ENCODE measurements around the gene FHL3.
"Not testable (repeated sequence)": the region's sequence is repeated elsewhere in the genome, so short reads cannot be mapped to it uniquely, and the experiment has no call there.

Gene FHL3

DNA sequence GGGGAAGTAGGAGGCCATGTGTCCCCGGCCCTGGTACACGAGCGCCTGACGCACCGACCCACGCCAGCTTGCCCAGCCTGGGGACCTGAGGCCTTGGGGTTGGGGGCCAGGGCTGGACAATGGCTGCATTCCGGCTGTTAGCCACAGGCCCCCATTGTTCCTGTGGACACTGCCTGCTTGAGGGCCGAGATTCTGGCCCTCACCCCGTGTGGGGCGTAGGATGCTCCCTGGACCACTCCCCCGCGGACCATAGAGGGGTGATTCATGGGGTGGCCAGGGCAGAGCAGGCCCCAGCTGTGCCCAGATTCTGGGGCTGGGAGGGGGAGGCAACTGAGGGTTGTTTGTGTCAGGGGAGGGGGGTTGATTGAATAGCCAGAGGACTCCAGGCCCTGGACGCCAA lies 29.6 kb upstream of the FHL3 start:
- DNase-seq = no peak

DNA sequence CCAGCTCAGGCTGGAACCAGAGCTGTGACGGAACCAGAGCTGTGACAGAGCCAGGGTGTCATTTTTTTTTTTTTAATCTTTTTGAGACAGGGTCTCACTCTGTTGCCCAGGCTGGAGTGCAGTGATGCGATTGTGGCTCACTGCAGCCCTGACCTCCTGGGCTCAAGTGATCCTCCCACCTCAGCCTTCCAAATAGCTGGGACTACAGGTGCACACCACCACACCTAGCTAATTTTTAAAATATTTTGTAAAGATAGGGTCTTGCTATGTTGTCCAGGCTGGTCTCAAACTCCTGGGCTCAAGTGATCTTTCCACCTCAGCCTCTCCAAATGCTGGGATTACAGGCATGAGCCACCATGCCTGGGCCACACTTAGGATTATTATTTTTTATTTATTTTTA lies 27.7 kb upstream of the FHL3 start:
- DNase-seq = not testable (repeated sequence)

- DNase-seq = no peak
Measured at GRCh38 chr1:38031513-38031866, 26.2 kb upstream of the FHL3 start.

DNA sequence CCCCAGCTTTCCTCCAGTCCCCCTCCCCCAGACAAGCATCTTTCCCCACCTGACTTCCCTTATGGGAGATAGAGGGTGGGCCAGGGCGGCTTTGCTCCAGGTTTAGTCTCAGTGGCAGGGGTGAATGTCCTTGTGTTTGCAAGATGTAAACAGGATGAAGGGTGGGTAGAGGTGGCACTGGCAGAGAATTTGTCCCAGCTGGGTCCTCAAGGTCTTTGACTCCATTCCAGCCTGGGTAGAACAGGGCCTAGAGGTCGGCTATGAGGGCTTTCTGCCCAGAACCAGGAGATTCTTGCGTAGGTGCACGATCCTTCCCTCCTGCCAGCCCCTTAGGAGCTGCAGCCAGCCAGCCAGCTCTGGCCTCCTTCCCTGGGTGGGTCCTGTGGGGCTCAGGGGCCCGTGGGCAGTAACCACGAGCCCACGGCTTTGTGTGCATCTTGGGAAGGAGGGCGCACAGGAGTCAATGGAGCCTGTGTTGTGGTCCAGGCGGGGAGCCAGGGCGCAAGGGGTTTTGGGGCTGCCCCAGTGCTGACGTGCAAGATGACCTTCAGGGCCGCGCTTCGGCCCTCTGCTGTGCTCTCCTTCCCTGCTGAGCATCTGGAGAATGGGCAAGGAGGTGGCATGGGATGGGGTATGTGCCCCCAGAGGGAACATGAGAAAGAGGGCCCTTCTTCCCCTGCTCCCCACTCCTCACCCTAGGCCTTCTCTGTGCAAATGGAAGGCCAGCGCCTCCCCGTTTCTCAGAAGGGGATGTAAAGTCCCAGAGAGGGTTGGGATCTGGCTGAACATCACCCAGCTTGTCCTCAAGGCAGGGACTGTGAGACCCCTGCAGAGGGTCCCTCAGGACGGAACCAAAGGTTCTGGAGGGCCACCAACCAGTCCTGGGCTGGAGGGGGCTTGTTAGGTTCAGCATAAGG lies 25.5 kb upstream of the FHL3 start:
- DNase-seq = no peak

DNA sequence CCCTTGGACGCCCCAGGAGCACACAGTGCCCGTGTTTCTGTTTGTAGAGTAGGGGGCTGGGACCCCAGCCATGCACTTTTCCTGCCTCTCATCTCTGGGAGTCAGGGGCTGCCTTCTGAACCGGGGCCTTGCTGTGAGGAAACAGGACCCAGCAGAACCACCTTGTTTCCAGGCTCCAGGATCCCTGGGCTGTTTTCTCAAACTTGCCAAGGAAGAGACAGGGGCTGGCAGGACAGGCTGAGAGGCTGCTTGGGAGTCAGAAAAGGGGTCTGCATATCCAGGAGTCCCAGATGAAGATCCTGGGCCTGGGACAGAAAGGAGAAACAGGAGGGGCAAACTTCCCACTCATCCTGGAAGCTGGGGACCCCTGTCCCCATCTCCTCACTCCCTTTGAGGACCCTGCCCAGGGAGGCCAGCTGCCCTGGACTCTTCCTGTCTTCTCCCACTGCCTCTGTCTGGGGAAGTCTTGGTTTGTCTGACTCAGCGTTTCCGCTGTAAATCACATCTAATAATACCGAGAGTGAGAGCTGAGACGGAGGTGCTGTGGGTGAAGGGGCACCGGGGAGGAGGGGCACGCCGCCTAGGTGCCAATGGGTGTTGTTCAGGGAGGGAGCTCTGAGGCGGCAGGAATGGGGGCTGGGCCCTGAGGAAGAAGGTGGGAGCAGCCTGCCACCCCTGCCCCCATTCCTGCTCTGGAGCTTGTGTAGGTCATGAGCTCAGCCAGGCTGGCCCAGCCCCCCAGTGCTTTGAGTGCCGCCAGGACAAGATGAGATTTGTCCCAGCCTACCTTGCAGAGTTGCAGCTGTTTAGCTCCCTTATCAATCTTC lies 24.6 kb upstream of the FHL3 start:
- peak in 4 of 14 donors; percentile 10 to 15 (median 12) for DNase-seq

GRCh38 chr1:38029081-38029681 lies 23.9 kb upstream of the FHL3 start:
- DNase-seq = no peak

DNA sequence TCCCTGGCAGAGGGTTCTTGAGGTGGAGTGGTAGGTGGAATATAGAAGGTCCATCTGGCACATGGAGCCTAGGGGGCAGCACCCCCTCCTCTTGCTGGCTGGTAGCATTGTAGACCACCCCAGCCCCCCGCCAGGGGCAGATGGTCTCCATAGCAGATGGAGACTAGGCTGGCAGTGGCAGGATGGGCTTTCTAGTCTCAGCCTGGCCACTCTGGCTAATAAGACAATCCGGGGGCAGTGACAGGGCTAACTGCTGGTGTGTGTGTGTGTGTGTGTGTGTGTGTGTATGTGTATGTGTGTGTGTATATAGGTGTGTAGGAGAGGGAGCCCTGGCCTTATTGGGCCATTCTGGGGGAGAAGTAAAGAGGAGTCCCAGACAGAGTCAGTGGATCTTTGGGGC lies 23.4 kb upstream of the FHL3 start:
- DNase-seq = no peak

GRCh38 chr1:38028105-38028591 lies 22.8 kb upstream of the FHL3 start:
- no peak for DNase-seq

GRCh38 chr1:38027201-38028104 lies 22.1 kb upstream of the FHL3 start:
- no peak for DNase-seq

- peak in 3 of 14 donors; percentile 10 to 46 (median 17) for DNase-seq
Measured at GRCh38 chr1:38026592-38027200, 21.4 kb upstream of the FHL3 start.

DNA sequence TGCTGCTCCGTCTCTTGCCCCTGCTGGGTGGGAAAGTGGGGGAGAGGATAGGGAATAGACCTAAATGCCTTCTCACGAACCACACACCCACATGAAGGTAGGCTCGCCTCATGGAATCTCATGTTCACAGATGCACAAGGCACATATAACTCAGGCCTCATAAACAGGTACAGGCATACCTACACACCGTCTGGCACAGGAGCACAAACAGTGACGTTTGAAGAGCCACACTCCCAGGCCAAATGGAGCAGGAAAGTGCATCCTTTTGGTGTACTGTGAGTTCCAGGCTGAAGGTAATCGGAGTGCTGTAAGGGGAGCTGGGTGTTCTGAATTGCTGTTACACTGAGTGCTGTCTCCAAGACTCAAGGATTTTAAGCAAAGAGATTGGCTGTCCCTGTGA lies 20.4 kb upstream of the FHL3 start:
- no peak for DNase-seq

DNA sequence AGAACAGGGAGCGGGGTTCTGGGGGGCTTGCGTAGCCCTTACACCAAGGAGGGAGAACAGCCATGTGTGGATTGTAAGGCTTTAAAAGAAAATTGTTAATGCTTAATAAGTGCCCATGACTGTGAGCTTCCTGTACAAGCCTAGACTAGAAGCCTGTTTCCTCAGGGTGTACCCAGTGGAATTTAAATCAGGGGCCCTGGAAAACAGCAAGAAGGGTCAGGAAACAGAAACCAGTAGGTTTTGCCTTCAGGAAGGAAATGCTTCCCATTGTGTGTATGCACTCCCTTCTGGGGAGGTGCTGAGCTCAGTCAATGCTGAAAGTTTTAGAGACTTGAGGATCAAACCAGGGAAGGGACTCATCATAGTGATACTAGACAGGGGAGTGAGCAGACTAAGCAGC lies 19.9 kb upstream of the FHL3 start:
- no peak for DNase-seq

GRCh38 chr1:38022810-38023209 lies 17.5 kb upstream of the FHL3 start:
- no peak for DNase-seq

DNA sequence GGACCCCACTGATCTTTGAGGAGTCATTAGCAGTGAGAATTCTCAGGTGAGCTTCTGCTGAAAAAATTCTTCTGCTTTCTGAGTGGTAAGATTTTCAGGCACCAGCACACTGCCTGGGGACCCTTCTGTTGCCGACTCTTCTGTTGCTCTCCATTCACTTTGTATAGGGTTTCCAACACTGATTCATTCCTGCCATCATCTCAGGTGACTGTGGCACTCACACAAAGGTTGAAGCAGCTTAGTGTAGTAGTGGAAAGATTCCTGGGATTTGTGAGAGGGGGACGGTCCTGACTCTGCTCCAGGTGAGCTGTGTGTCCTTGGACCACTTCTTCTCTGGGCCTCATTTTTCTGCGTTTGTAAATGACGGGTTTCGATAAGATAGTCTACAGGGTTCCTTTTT lies 16.7 kb upstream of the FHL3 start:
- no peak for DNase-seq

GRCh38 chr1:38020396-38020795 lies 15.1 kb upstream of the FHL3 start:
- DNase-seq = no peak

GRCh38 chr1:38018864-38019343 lies 13.6 kb upstream of the FHL3 start:
- no peak for DNase-seq

DNA sequence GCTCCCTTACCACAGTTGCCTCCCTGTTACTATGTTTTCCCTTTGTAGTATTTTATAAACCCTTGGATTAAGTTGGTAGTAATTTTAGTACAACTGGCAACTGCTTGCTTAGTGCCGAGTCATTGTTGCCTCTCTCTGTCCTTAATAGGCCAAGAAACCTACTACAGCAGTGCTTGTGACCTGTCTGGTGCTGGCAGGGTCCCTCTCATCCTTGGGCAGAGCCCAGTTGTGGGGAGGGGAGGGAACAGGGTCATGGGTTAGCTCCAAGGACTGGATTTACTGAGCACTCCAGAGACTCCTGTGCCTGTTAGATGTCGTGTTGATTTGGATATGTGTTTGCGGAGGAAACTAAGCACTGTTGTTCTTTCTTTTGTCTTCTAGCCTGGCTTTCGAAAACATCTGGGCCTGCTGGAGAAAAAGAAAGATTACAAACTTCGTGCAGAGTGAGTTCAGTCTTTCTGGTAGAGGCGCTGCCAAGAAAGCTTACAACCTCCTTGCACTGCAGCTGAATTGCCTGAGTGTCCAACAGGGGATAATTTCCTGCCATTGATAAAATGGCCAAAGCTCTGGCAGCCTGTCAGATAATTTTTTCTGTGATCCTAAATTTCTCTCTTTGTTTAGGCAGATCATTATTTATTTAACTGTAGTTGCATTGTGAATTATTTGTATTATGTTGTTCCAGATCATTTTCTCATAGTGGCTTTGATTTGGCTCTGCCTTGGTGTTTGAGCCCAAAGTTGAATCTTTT lies 10.8 kb upstream of the FHL3 start:
- peak in 3 of 14 donors; percentile 14 to 17 (median 16) for DNase-seq

DNA sequence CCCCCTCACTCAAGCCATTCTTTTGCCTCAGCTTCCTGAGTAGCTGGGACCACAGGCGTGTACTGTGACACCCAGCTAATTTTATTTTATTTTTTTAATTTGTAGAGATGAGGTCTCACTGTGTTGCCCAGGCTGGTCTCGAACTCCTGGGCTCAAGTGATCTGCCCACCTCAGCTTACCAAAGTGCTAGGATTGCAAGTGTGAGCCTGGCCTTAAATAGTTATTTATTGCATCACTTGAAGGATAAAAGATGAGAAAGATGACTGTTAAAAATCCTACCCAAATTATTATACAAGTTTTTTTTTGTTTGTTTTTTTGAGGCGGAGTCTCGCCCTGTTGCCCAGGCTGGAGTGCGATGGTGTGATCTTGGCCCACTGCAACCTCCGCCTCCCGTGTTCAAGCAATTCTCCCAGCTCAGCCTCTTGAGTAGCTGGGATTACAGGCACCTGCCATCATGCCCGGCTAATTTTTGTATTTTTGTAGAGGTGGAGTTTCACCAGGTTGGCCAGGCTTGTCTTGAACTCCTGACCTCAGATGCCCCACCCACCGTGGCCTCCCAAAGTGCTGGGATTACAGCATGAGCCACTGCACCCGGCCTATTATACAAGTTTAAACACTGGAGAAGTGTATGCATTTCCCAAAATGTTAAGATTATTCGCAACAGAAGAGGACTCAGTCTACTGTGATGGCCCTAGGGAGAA lies 9.6 kb upstream of the FHL3 start:
- DNase-seq = no peak

DNA sequence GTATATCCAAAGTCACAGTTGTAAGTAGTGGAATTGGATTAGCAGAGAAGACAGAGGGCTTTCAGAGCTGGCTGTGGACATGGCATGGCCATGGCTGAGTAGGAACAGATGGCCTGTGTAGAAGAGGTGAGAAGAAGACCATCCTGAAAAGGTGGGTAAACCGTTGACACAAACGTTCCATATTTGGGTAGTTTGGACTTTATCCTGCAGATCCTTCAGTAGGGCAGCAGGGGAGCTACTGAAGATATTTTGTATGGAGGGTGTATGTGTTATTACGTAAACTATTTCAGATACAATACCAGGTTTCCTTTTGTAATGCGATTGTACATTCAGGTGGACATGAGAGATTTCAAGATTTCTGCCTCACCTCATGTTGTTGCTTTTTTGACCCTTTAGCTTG lies 8.9 kb upstream of the FHL3 start:
- DNase-seq = no peak

GRCh38 chr1:38013227-38013622 lies 7.9 kb upstream of the FHL3 start:
- no peak for DNase-seq

Measured in C1 segment of cervical spinal cord (tissue), 14 donors.